GM19324 (cell line): Measurements from ENCODE around the gene ATP8B3.

Experiments
- ATAC-seq: cut with Tn5 transposase; IDR thresholded peaks from one replicate; pipeline ENCODE4 v1.9.1; 2021; ENCODE audit warnings: mild to moderate bottlenecking, moderate library complexity; ENCODE audit not compliant: unreplicated experiment, low FRiP score

Gene ATP8B3

DNA sequence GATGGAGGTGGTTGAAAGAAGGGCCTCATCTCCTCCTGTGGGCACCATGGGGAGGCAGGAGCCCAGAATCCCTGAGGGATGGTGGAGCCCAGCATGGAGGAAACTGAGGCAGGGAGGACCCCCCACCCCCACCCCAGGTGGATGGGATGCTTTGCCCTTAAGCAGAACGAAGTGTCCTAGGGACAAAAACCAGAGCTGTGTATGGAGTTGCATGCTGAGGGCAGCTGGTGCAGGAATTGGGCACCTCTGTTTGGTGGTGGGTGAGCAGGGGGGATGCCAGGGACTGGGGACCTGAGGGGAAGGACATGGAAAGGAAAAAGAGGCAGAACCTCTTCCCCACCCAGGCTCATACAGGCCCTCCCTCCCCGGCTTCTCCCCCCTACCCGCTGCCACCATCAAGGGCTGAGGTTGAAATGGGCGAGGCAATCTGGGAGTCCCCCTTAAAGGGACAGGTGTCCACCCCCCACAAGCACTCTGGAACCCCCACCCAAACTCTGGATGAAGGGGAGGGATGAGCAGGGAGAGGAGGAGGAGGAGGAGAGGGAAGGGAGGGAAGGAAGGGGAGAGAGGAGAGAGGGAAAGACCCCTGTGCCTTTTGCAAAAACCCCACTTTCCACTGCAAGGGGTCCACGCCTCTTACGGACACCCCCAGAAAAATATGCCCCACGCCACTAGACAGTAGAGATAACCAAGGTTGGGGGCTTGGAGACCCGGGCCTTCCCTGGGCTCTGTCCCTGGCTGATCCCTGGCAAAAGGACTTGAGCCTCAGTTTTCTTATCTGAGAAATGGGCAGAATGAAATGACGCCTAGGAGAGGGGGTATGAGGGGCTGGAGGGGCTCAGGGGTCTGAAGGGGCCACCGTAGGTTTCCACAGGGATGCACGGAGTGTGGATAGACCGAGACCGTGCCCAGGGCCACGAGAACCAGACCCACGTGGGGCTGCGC, 52.8 kb downstream of the ATP8B3 start:
- ATAC-seq, result no peak

- ATAC-seq, result no peak
Measured at GRCh38 chr19:1758231-1758577, 53.9 kb downstream of the ATP8B3 start.

DNA sequence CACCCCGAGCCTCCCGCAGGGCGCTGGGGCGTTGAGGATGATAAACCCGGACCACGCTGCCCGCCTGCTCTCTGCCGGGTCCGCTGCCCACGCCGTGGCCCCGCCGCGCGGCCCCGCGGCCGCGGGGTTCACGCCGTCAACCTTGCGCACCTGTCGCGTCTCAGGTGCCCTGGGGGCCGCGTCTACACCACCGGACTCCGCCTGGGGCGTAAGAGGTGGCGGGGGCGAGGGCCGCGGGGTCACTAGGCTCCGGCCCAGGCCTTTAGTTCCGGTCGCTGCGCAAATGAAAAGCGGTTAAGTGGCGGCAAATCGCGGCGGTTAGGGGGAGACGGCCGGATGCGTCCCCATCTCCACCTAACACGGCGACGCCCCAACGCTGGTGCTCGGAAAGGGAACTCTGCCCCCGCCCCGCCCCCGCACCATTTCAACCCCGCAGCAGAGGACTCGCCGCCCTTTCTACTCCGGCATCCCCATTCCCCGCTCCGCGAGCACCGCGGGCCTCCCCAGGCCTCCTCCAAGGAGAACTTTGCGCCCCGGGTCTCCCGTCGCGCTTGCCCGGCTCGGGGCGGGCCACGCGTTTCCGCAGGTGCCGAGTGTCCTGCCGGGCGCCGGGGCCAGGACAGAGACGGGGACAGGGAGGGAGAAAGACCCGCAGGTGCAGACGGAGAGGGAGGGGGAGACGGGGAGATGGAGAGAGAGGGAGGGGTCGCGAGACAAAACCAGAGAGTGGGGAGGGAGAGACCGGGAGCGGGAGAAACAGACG, 54.4 kb downstream of the ATP8B3 start:
- no peak for ATAC-seq

DNA sequence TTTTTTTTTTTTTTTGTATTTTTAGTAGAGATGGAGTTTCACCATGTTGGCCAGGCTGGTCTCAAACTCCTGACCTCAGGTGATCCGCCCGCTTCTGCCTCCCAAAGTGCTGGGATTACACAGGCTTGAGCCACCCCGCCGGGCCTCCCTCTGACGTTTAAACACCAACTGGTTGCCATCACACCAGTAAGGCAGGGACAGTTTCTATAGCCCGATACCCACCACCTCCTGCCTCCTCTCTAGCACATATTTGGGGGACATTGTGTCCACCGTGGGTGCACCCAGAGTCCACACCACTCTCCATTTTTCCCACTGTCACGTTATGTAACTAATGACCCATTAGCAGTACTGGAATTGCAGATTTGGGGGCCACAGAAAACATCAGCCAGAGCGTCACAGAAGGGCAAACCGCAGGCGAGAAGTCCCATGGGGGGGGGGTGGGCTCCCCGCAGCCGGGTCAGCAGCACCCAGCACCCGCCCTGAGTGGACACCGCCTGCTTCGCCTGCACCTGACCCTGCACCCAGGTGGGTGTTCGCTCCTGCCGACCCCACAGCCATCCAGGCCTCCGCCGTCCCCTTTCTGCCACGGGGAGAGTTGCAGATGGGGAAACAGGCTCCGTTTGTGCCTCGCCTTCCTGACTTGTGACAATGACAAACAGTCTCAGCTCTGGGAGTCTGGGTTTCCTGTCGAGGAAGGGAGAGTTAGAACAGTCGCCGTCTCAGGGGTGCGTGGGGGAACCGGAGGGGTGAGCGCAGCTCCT, 55.2 kb downstream of the ATP8B3 start:
- ATAC-seq, result no peak

- ATAC-seq, result no peak
Measured at GRCh38 chr19:1756264-1756663, 55.8 kb downstream of the ATP8B3 start.

GRCh38 chr19:1755467-1756171, 56.5 kb downstream of the ATP8B3 start:
- no peak for ATAC-seq

GRCh38 chr19:1754636-1755466, 57.2 kb downstream of the ATP8B3 start:
- no peak for ATAC-seq

DNA sequence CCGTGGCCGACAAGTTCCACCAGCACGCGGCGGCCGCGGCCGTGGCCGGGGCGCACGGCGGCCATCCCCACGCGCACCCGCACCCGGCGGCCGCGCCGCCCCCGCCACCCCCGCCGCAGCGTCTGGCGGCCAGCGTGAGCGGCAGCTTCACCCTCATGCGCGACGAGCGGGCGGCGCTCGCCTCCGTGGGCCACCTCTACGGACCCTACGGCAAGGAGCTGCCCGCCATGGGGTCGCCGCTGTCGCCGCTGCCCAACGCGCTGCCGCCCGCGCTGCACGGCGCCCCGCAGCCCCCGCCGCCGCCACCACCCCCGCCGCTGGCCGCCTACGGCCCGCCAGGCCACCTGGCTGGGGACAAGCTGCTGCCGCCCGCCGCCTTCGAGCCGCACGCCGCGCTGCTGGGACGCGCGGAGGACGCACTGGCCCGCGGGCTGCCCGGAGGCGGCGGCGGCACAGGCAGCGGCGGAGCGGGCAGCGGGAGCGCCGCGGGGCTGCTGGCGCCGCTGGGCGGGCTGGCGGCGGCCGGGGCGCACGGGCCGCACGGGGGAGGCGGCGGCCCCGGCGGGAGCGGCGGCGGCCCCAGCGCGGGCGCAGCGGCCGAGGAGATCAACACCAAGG, 57.9 kb downstream of the ATP8B3 start:
- no peak for ATAC-seq

DNA sequence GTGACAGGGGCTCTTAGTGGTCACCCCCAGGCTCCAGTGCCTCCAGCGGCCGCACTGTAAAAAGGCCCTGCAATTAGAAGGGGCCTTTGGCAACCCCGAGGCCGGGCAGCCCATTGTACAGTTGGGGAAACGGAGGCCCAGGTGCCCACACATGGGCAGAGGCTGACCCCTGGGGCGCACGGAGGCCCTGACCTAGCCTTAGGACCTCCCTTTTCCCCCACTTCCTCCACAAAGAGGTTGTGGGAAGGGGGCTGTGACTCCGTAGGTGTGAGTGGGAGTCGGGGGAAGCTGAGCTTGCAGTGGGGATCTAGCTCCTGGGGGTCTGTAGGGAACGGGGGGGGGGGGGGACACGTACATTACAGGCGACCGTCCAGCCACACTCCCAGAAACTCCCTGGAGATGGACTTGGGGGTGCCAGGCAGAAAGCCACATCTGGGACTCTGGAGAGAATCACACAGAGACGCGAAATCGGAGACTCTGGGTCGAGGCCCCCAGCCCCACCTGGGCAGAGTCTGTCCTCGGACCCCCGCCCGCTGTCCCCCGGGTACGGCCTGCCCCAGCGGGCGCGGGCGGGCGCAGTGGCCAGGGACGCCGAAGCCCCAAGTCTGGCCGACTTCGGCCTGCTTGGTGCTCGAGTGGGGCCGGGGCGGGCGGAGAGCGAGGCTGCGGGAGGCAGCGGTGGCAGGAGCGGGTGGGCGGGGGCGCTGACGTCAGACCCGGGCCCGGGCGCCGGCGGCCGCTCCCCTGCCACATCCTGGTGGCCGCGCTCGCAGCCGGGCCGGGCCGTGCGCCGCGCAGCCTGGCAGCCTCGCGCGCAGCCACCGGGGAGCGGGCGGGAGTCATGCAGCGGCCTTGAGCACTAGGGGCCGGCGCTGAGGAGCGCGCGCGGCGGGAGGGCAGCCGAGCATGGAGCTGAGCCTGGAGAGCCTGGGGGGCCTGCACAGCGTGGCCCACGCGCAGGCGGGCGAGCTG, 59.0 kb downstream of the ATP8B3 start, which contains the start of gene ONECUT3:
Gene ONECUT3 (plus strand): TSS at position 750 of the 972 bp plus-strand sequence. CDS start 157 bp downstream, at position 907.
- ATAC-seq, result no peak

DNA sequence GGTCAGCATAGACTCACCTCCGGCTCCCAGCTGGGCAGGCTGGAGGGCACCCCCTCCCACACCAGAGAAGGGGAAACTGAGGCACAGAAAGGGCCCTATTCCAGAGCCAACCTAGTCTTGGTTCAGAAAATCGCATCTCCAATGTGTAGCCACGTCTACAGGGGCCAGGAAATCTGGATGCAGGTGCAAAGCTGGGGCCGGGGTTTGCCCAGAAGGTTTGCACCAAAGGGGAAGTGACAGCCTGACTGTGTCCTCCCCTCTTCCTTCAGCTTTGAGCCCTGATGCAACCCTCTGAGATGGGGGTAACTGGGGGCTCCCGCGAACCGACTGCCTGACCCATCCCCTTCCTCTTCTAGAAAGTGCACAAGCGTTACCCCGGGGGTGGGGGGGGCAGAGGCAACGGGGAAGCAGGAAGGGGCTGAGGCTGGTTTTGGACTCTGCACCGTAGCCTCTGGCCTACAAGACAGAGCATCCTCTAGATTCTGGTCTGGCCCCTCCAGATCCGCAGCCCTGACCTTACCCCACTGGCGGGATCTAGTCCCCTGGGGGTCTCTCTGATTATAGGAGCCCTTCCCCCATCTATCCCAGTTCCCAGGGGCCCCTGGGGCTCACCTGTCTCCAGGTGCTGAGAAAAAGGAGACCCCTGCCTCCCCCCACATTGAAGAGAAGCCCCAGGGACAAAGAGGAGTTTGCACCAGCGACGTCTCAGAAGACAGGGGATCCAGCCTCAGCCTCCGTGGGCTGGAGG, 59.9 kb downstream of the ATP8B3 start:
- ATAC-seq, result no peak

DNA sequence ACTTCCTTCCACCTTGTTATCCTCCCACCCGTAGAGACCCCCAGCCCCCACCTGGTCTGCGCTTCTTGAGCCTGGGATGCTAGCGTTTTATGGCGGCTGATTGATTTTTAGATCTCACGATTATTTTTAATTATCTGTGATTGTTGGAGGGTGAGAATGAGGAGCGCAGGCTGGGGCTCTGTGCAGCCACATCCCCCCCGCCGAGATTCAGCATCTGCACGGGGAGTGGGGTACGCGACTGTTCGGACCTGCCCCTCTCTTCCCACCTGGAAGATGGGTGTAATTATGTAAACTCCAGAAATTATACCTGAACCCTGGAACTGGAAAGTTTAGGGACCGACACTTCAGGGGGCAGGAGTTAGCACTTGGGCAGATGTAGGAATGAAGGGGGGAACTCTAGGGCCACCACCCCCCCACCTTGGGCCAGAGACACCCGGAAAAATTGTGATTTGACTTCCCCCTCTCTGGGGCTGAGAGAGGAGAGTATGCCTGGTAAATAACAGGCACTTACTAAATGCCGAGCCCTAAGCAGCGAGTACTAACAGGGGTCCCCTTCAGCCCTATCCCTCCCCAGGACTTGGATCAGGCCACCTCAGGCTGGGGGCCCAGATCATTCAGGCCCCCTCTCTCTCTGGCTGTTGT, 60.6 kb downstream of the ATP8B3 start:
- ATAC-seq, result no peak

DNA sequence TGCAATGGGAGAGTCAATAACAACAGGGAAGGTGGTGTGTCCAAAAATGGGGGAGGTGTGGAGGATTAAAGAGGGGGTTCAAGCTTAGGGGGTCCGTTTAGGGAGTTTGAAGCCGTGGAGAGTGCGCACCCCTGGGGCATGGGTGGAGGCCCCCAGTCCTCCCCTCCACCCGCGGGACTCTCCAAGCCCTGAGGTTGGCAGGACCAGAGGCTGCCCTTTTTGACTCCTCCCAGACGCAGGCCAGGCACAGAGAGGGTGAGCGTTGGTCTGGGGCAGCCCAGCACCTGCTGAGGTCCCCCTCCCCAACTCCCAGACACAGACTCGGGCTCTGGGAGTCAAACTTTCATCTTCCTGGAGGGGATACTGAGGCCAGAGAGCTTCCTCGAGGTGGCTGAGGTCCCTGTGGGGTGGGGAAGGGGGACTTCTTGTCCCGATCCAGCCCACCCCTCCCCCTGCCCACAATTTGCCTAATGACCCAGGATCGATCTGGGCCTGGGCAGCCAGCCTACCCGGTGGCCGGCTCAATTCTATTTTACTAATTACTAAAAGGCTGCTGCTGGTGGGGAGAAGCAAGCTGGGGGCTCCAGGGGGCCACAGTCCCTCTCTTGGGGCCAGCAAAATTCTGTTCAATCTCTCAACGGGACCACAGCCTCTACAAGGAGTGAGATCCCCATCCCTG, 61.6 kb downstream of the ATP8B3 start:
- ATAC-seq, result no peak

DNA sequence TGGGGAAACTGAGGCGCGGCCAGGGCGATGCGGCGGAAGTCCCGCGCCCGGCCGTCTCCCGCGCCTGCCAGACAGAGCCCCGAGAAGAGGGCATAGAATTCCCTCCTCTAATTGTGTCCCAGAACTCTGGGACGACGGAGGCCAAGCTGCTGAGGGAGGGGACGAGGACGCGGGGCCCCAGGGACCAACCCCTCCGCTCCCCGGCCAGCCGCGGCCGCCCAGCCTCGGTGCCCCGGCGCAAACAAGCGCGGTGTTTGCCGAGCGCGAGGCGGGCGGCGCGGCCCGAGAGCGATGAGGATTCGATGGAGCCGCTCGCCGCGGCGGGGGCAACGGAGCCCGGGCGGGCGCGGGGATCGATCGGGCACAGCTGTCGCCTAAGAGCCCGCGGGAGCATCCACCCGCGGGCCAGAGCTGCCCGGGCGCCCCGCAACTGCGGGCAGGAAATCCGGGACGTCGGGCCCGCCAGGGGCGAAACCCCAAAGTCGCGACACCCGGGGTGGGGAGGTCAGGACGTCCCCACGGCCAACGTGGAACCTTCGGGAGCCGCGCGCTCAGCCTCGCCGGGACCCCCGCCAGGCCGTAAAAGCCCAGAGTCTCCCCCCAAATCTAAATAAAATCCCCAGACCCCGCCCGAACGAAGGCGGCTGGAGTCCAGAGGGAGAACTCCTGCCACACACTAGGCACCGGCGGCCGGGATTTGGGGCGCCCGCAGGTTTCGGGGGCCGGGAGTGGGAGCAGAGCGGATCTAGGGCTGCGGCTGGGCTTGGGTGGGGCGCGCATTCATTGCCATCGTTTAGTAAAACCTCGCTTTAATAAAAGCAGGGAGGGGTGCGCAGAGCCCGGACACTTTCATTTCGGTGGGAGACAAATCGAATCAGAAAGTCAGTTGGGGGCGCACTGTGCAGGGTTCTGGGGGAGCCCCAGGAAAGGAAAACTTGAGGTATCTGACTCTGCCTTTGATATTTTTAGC, 62.4 kb downstream of the ATP8B3 start:
- no peak for ATAC-seq

DNA sequence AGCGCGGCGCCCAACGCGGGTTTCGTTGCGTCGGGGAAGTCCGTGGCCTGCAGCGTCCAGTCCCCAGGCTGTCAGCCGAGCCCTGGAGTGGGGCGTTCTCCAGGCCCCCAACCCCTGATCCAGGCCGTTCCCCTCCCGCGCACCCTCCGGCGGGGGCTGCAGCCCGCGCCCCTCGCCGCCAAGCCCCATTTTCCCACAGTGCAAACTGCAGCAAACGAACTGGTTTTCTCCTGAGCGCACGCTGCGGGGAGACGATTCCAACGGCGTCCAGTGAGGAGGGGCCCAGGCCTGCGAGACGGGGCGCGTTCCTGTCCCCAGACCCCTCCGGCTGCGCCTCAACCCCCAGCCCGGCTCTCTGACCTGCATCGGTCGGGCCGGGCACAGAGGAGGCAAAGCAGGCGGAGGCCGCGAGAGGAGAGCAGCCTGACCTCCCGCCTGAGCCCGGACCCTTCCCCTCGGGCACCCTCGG, 63.2 kb downstream of the ATP8B3 start:
- no peak for ATAC-seq
